Ovary (tissue), 10 donors: ENCODE measurements around the gene NSF. TPM values are rescaled to one million over a fixed set of nuclear protein-coding genes. Genes with fewer than 3 reads are reported as not detected.
A peak's percentile ranks its signal among the peaks of the same experiment; 100 is the strongest.
"Not testable (repeated sequence)": the region's sequence is repeated elsewhere in the genome, so short reads cannot be mapped to it uniquely, and the experiment has no call there.

Experiments used
- DNase-seq, 5 donors: peaks; one replicate each; pipeline ENCODE4 v3.0.0-alpha.2; 2019 to 2020
- H3K27ac ChIP-seq, 2 donors: fragments of 200-600 bp; one replicate each; pipeline versions ENCODE4 v1.5.1 to v1.8.0; 2019 to 2022
- H3K27me3 ChIP-seq: fragments of 200-600 bp; one replicate; pipeline ENCODE4 v1.8.0; 2022
- H3K36me3 ChIP-seq: fragments of 200-600 bp; sonication (generic); one replicate; pipeline ENCODE4 v1.5.1; 2019
- H3K4me1 ChIP-seq: one replicate; pipeline ENCODE4 v1.8.1; 2013; ENCODE audit warnings: mild to moderate bottlenecking, moderate library complexity; ENCODE audit not compliant: insufficient read depth
- H3K4me3 ChIP-seq: fragments of 200-600 bp; sonication (generic); one replicate; pipeline ENCODE4 v1.5.1; 2017
- H3K9me3 ChIP-seq, 2 donors: fragments of 200-600 bp in 1 of 2; sonication (generic) in 1 of 2; one replicate each; pipeline versions ENCODE4 v1.5.1 to v1.8.1; 2013 to 2019; ENCODE audit warnings: mild to moderate bottlenecking in 1 of 2, moderate library complexity in 1 of 2
- WGBS, 3 donors: extraction: QIAGEN DNeasy Blood & Tissue Kit in 1 of 3; methylation state at CpG; one replicate each; pipeline versions ENCODE4 v1.1.5 to v1.1.7; 2013 to 2017; 5-methylcytosine and 5-hydroxymethylcytosine counted together
- intact Hi-C, 4 donors: fragments of 100-400 bp; cut with DNase I; formaldehyde crosslinking; loops; one replicate each; pipeline versions ENCODE4 v1.11.0 to v1.15.1; 2022 to 2023
- long read RNA-seq, 3 donors: library from polyadenylated mRNA in 2 of 3; unstranded in 2 of 3; transcript quantifications; one replicate each; pipeline ENCODE4 v2.0.0 and lab custom pipeline, GENCODE V29; 2021 to 2026
- polyA plus RNA-seq, 2 donors: library from polyadenylated mRNA; stranded (reverse); fragments of 200-250 nt in 1 of 2; fragments of 350-450 nt in 1 of 2; fragmentation: Illumina TruSeq in 1 of 2; extraction: RNeasy Lipid Tissue Mini Kit (QIAGEN cat#74804) in 1 of 2; gene quantifications; one replicate each; pipeline ENCODE4 v1.2.3, GENCODE V29; 2013 to 2014
- total RNA-seq, 7 donors: library from RNA; depleted of rRNA in 2 of 7; stranded (reverse); fragments of >200 nt in 2 of 7; fragmentation: NEBNext Ultra II Directional in 3 of 7; extraction: Animal tissue kit (Norgen Biotek cat#: 25700) in 3 of 7; gene quantifications; one replicate each; pipeline versions ENCODE4 v1.1.0 to v1.2.4, GENCODE V29; 2016 to 2023
- donor health status: DM: no; HTN: no; CAD: no; lungs with moderate emphysema.
- donor health status: DM: no; HTN: no; CAD: no.
- donor health status: Bipolar disorder and iron deficiency.
- donor health status: DM: yes; HTN: yes; CAD: no.
- donor health status: DM: no; HTN: no; CAD: no.
- donor health status: DM: yes; HTN: yes; CAD: no.

The NSF gene
- total RNA-seq (10 to 100 TPM in 6 of 7 donors, 1 to 10 TPM in 1; 6.6 to 33.3 (median 19.6) TPM), polyA plus RNA-seq (10 to 100 TPM in 1 of 2 donors, 1 to 10 TPM in 1; 7.0 to 31.5 TPM)
- long read RNA-seq, donor 1, transcript NSF-201 (21 exons, 3,983 nt) = major isoform, 6 of 23 reads
- long read RNA-seq, donor 1, partial matches to known transcripts = 13 of 23 reads
- long read RNA-seq, donor 1, other reads (novel, unspliced or antisense) = 3 of 23 reads
- long read RNA-seq, donor 2, transcript NSF-201 (21 exons, 3,983 nt) = major isoform, 16 of 50 reads
- long read RNA-seq, donor 2, partial matches to known transcripts = 30 of 50 reads
- long read RNA-seq, donor 2, other reads (novel, unspliced or antisense) = 0 of 50 reads
- long read RNA-seq, donor 3, transcript NSF-201 (21 exons, 3,983 nt) = major isoform, 69 of 84 reads
- long read RNA-seq, donor 3, transcript NSF-206 (20 exons, 2,667 nt) = minor isoform, 6 of 84 reads
- long read RNA-seq, donor 3, partial matches to known transcripts = 1 of 84 reads
- long read RNA-seq, donor 3, other reads (novel, unspliced or antisense) = 8 of 84 reads

- H3K36me3 ChIP-seq, H3K9me3 ChIP-seq, H3K27me3 ChIP-seq, intact Hi-C loops, DNase-seq, H3K27ac ChIP-seq, H3K4me3 ChIP-seq, H3K4me1 ChIP-seq: not testable (repeated sequence)
- no CpG with 5 or more reads among the region's 95 CpGs for WGBS, 3 donors
These were observed at the start of gene NSF for GRCh38 chr17:46590157-46591146. Gene NSF (plus strand): TSS chr17:46590669. CDS start chr17:46590776, 107 bp downstream.

- H3K36me3 ChIP-seq, H3K4me3 ChIP-seq, H3K27me3 ChIP-seq, H3K4me1 ChIP-seq, H3K9me3 ChIP-seq, intact Hi-C loops, H3K27ac ChIP-seq: not testable (repeated sequence)
- WGBS, 3 donors = 94 to 96% (median 95%) methylated on average over 8 to 9 of the region's 10 CpGs
- DNase-seq = peak in 3 of 5 donors; percentile 4 to 27 (median 15)
These were observed 41.9 kb upstream of the NSF start for GRCh38 chr17:46548607-46549006.

- H3K9me3 ChIP-seq, H3K4me1 ChIP-seq, H3K4me3 ChIP-seq, H3K27ac ChIP-seq, H3K27me3 ChIP-seq, H3K36me3 ChIP-seq, intact Hi-C loops, DNase-seq: not testable (repeated sequence)
- no CpG with 5 or more reads among the region's 20 CpGs for WGBS, 3 donors
These were observed 31.3 kb upstream of the NSF start for GRCh38 chr17:46559155-46559554.

GRCh38 chr17:46560048-46560447, 30.4 kb upstream of the NSF start:
- H3K4me3 ChIP-seq, DNase-seq, H3K36me3 ChIP-seq, H3K27me3 ChIP-seq, H3K4me1 ChIP-seq, intact Hi-C loops, H3K27ac ChIP-seq, H3K9me3 ChIP-seq: not testable (repeated sequence)
- no CpG with 5 or more reads among the region's 3 CpGs for WGBS, 3 donors

GRCh38 chr17:46566284-46566683, 24.2 kb upstream of the NSF start:
- intact Hi-C loops = not testable (repeated sequence)

GRCh38 chr17:46566980-46567379, 23.5 kb upstream of the NSF start:
- WGBS, 3 donors = no CpG with 5 or more reads among the region's 1 CpG
- H3K9me3 ChIP-seq, H3K4me3 ChIP-seq, H3K36me3 ChIP-seq, intact Hi-C loops, DNase-seq, H3K27me3 ChIP-seq, H3K4me1 ChIP-seq, H3K27ac ChIP-seq: not testable (repeated sequence)

More at GRCh38 chr17:46566284-46566683, 24.2 kb upstream of the NSF start:
- not testable (repeated sequence) for H3K9me3 ChIP-seq, H3K36me3 ChIP-seq, DNase-seq, H3K4me1 ChIP-seq, H3K27ac ChIP-seq, H3K27me3 ChIP-seq, H3K4me3 ChIP-seq
- no CpG with 5 or more reads among the region's 2 CpGs for WGBS, 3 donors

GRCh38 chr17:46571796-46572195, 18.7 kb upstream of the NSF start:
- H3K27ac ChIP-seq, H3K27me3 ChIP-seq, intact Hi-C loops, H3K4me1 ChIP-seq, H3K9me3 ChIP-seq, H3K4me3 ChIP-seq, H3K36me3 ChIP-seq, DNase-seq: not testable (repeated sequence)
- no CpG with 5 or more reads among the region's 4 CpGs for WGBS, 3 donors

GRCh38 chr17:46579083-46580075, 11.1 kb upstream of the NSF start, which contains the start of gene ARL17A:
Gene ARL17A (minus strand): TSS chr17:46579691. CDS start chr17:46576322, 3,369 bp downstream.
- WGBS, 3 donors = 1% methylated on average over 7 of the region's 65 CpGs; no CpG with 5 or more reads in 2 of the 3 donors
- H3K4me1 ChIP-seq, H3K27me3 ChIP-seq, H3K27ac ChIP-seq, intact Hi-C loops, H3K4me3 ChIP-seq, H3K36me3 ChIP-seq, H3K9me3 ChIP-seq: not testable (repeated sequence)
- peak; percentile 64 to 82 (median 73) for DNase-seq

GRCh38 chr17:46580082-46580481, 10.4 kb upstream of the NSF start:
- H3K27me3 ChIP-seq, H3K36me3 ChIP-seq, H3K4me3 ChIP-seq, H3K4me1 ChIP-seq, H3K9me3 ChIP-seq, intact Hi-C loops, DNase-seq, H3K27ac ChIP-seq: not testable (repeated sequence)
- 0% methylated on average over 1 to 9 of the region's 18 CpGs; no CpG with 5 or more reads in 1 of the 3 donors for WGBS, 3 donors

GRCh38 chr17:46585444-46585843, 5.0 kb upstream of the NSF start:
- H3K27ac ChIP-seq, H3K36me3 ChIP-seq, H3K27me3 ChIP-seq, intact Hi-C loops, DNase-seq, H3K4me1 ChIP-seq, H3K4me3 ChIP-seq, H3K9me3 ChIP-seq: not testable (repeated sequence)
- WGBS, 3 donors = no CpG with 5 or more reads among the region's 3 CpGs
